Measurements from ENCODE around the gene SMCO3. TPM values are rescaled to one million over a fixed set of nuclear protein-coding genes. Genes with fewer than 3 reads are reported as not detected.

Gene SMCO3
- total RNA-seq, result 10 to 100 TPM in 1 of 4 donors, 1 to 10 TPM in 3; 1.2 to 10.5 (median 6.2) TPM

- no peaks in the 10 kb centered on the region for H3K9me3 ChIP-seq
- WGBS, 2 donors, result 26 to 34% methylated on average over 3 of the region's 3 CpGs
- no peaks in the 10 kb centered on the region for H3K36me3 ChIP-seq
- H3K4me3 ChIP-seq, result peak within 1 kb of the TSS in 3 of 4 donors; percentile 5 to 40 (median 11)
- no peak for DNase-seq (ENCODE audit: low spot score in 2 of 2)
- peak within 1 kb of the TSS in 3 of 4 donors; percentile 34 to 60 (median 56) for H3K27ac ChIP-seq
- TF ChIP-seq CTCF (IDR thresholded peaks at IDR 0.05) (no peak), EP300 (IDR thresholded peaks at IDR 0.05) (no peak)
- no peaks in the 10 kb centered on the region for H3K27me3 ChIP-seq
- no peaks in the 10 kb centered on the region for H3K4me1 ChIP-seq
These were observed at the start of gene SMCO3 for GRCh38 chr12:14814014-14814413. Gene SMCO3, minus strand, starts transcription at chr12:14814182. Its CDS starts 7,502 bp downstream, at chr12:14806680.

- Histone ChIP-seq H3K9me3 (peaks cover 0 to 24% (median 6%) of the 10 kb centered on the region in 4 donors), H3K27ac (no peak overlapping the region), H3K4me1 (no peaks in the 10 kb centered on the region), H3K27me3 (no peaks in the 10 kb centered on the region), H3K36me3 (no peaks in the 10 kb centered on the region), H3K4me3 (no peak overlapping the region)
- DNase-seq (ENCODE audit: low spot score in 2 of 2), result no peak
- TF ChIP-seq POLR2A (IDR thresholded peaks at IDR 0.05) (no peak), EP300 (IDR thresholded peaks at IDR 0.05) (no peak), CTCF (IDR thresholded peaks at IDR 0.05) (no peak)
These were observed 46.5 kb upstream of the SMCO3 start for GRCh38 chr12:14860490-14860889.

- 92 to 96% methylated on average over 1 of the region's 1 CpG for WGBS, 2 donors
These were observed 44.5 kb upstream of the SMCO3 start for GRCh38 chr12:14858513-14858912.

GRCh38 chr12:14854586-14855183 is 40.7 kb upstream of the SMCO3 start:
- peak overlapping the region in 2 of 4 donors; percentile 25 to 40 for H3K27ac ChIP-seq
- no peaks in the 10 kb centered on the region for H3K36me3 ChIP-seq
- H3K4me3 ChIP-seq, result no peak overlapping the region
- 19 to 34% methylated on average over 6 of the region's 6 CpGs for WGBS, 2 donors
- H3K4me1 ChIP-seq, result peaks cover 0 to 27% (median 4%) of the 10 kb centered on the region in 4 donors
- peaks cover 0 to 7% (median 3%) of the 10 kb centered on the region in 4 donors for H3K9me3 ChIP-seq
- no peaks in the 10 kb centered on the region for H3K27me3 ChIP-seq
- TF ChIP-seq EP300 (IDR thresholded peaks at IDR 0.05) (no peak), POLR2A (IDR thresholded peaks at IDR 0.05) (no peak), CTCF (IDR thresholded peaks at IDR 0.05) (no peak)
- no peak for DNase-seq (ENCODE audit: low spot score in 2 of 2)

More at GRCh38 chr12:14858513-14858912, 44.5 kb upstream of the SMCO3 start:
- Histone ChIP-seq H3K9me3 (peaks cover 0 to 24% (median 6%) of the 10 kb centered on the region in 4 donors), H3K36me3 (no peaks in the 10 kb centered on the region), H3K4me1 (peaks cover 0 to 17% (median 4%) of the 10 kb centered on the region in 4 donors), H3K27me3 (no peaks in the 10 kb centered on the region), H3K27ac (no peak overlapping the region), H3K4me3 (no peak overlapping the region)
- no peak for DNase-seq (ENCODE audit: low spot score in 2 of 2)
- TF ChIP-seq EP300 (IDR thresholded peaks at IDR 0.05) (no peak), POLR2A (IDR thresholded peaks at IDR 0.05) (no peak), CTCF (IDR thresholded peaks at IDR 0.05) (no peak)

- Histone ChIP-seq H3K4me1 (peaks cover 0 to 34% (median 7%) of the 10 kb centered on the region in 4 donors), H3K27me3 (no peaks in the 10 kb centered on the region), H3K36me3 (no peaks in the 10 kb centered on the region), H3K27ac (peak overlapping the region in 1 of 4 donors; percentile 40), H3K4me3 (no peak overlapping the region), H3K9me3 (peaks cover 0 to under 1% (median 0%) of the 10 kb centered on the region in 4 donors)
- WGBS, 2 donors, result 43 to 51% methylated on average over 3 of the region's 3 CpGs
- TF ChIP-seq EP300 (IDR thresholded peaks at IDR 0.05), result no peak
- TF ChIP-seq CTCF (IDR thresholded peaks at IDR 0.05), result no peak
- TF ChIP-seq POLR2A (IDR thresholded peaks at IDR 0.05), result no peak
- DNase-seq (ENCODE audit: low spot score in 2 of 2), result no peak
These were observed 40.0 kb upstream of the SMCO3 start for GRCh38 chr12:14853961-14854360.

Measured in tibial nerve (tissue), 4 donors.